Activated naive CD4-positive, alpha-beta T cell treated with anti-CD3 and anti-CD28 coated beads, Interleukin-2, amount 10 ng/mL, durations not matched to agents 7 days and 5 days (primary cell): ENCODE results near the gene PPIP5K1.
"Not testable (repeated sequence)": the region's sequence is repeated elsewhere in the genome, so short reads cannot be mapped to it uniquely, and the experiment has no call there.

Source experiments
- CTCF ChIA-PET: fragments of 350-600 bp; sonication (Branson Sonifier 250); formaldehyde crosslinking; loops from one replicate; lab custom pipeline; 2021; ENCODE audit warnings: antibody characterized with exemption; lab: Charles Lee
- DNase-seq: peaks from one replicate; pipeline ENCODE4 v3.0.0-alpha.2; 2020
- H3K27ac Mint-ChIP-seq: one replicate; pipeline ENCODE4 v1.8.0; 2021; ENCODE audit warnings: mild to moderate bottlenecking, moderate library complexity, mixed read lengths
- H3K27me3 Mint-ChIP-seq: one replicate; pipeline ENCODE4 v1.8.0; 2021; ENCODE audit warnings: mild to moderate bottlenecking, mixed read lengths
- H3K36me3 Mint-ChIP-seq: one replicate; pipeline ENCODE4 v1.8.0; 2021; ENCODE audit warnings: mixed read lengths
- H3K4me1 Mint-ChIP-seq: one replicate; pipeline ENCODE4 v1.8.0; 2021; ENCODE audit warnings: mixed read lengths
- H3K4me3 Mint-ChIP-seq: one replicate; pipeline ENCODE4 v1.8.0; 2021; ENCODE audit warnings: mild to moderate bottlenecking, moderate library complexity, mixed read lengths
- H3K9me3 Mint-ChIP-seq: one replicate; pipeline ENCODE4 v1.8.0; 2021; ENCODE audit warnings: mixed read lengths

Gene PPIP5K1

GRCh38 chr15:43563793-43564192 lies 26.2 kb downstream of the PPIP5K1 start:
- CTCF ChIA-PET, H3K4me3 Mint-ChIP-seq, H3K27ac Mint-ChIP-seq, H3K4me1 Mint-ChIP-seq, H3K9me3 Mint-ChIP-seq, DNase-seq, H3K27me3 Mint-ChIP-seq, H3K36me3 Mint-ChIP-seq: not testable (repeated sequence)

GRCh38 chr15:43562753-43563152 lies 27.3 kb downstream of the PPIP5K1 start:
- H3K4me1 Mint-ChIP-seq, H3K27ac Mint-ChIP-seq, H3K4me3 Mint-ChIP-seq, H3K36me3 Mint-ChIP-seq, DNase-seq, H3K9me3 Mint-ChIP-seq, CTCF ChIA-PET, H3K27me3 Mint-ChIP-seq: not testable (repeated sequence)

GRCh38 chr15:43552986-43553385 lies 37.0 kb downstream of the PPIP5K1 start:
- Mint-ChIP-seq H3K4me1 (no peaks in the 10 kb centered on the region), H3K4me3 (no peak overlapping the region), H3K27me3 (no peaks in the 10 kb centered on the region), H3K9me3 (no peaks in the 10 kb centered on the region), H3K36me3 (no peaks in the 10 kb centered on the region), H3K27ac (no peak overlapping the region)
- CTCF ChIA-PET: no interaction called here
- DNase-seq: no peak

- no peaks in the 10 kb centered on the region for H3K36me3 Mint-ChIP-seq
- no peak overlapping the region for H3K4me3 Mint-ChIP-seq
- no peaks in the 10 kb centered on the region for H3K27me3 Mint-ChIP-seq
- DNase-seq: no peak
- no peaks in the 10 kb centered on the region for H3K4me1 Mint-ChIP-seq
- no peaks in the 10 kb centered on the region for H3K9me3 Mint-ChIP-seq
- no peak overlapping the region for H3K27ac Mint-ChIP-seq
- CTCF ChIA-PET: no interaction called here
Observed at GRCh38 chr15:43552256-43552655, 37.8 kb downstream of the PPIP5K1 start.

GRCh38 chr15:43550527-43551363 lies 39.3 kb downstream of the PPIP5K1 start:
- CTCF ChIA-PET: no interaction called here
- DNase-seq: no peak
- no peaks in the 10 kb centered on the region for H3K4me1 Mint-ChIP-seq
- H3K36me3 Mint-ChIP-seq: no peaks in the 10 kb centered on the region
- no peaks in the 10 kb centered on the region for H3K27me3 Mint-ChIP-seq
- H3K9me3 Mint-ChIP-seq: no peaks in the 10 kb centered on the region
- no peak overlapping the region for H3K27ac Mint-ChIP-seq
- H3K4me3 Mint-ChIP-seq: no peak overlapping the region

GRCh38 chr15:43547539-43547938 lies 42.5 kb downstream of the PPIP5K1 start:
- DNase-seq: no peak
- CTCF ChIA-PET: no interaction called here
- Mint-ChIP-seq H3K4me3 (no peak overlapping the region), H3K9me3 (no peaks in the 10 kb centered on the region), H3K4me1 (no peaks in the 10 kb centered on the region), H3K27me3 (no peaks in the 10 kb centered on the region), H3K36me3 (no peaks in the 10 kb centered on the region), H3K27ac (no peak overlapping the region)

GRCh38 chr15:43545426-43545825 lies 44.6 kb downstream of the PPIP5K1 start:
- no peak for DNase-seq
- Mint-ChIP-seq H3K9me3 (no peaks in the 10 kb centered on the region), H3K27me3 (no peaks in the 10 kb centered on the region), H3K4me1 (peaks cover 5% of the 10 kb centered on the region), H3K27ac (no peak overlapping the region), H3K4me3 (no peak overlapping the region), H3K36me3 (no peaks in the 10 kb centered on the region)
- CTCF ChIA-PET: no interaction called here

- CTCF ChIA-PET: no interaction called here
- Mint-ChIP-seq H3K36me3 (no peaks in the 10 kb centered on the region), H3K27ac (no peak overlapping the region), H3K27me3 (no peaks in the 10 kb centered on the region), H3K4me1 (peaks cover 5% of the 10 kb centered on the region), H3K9me3 (no peaks in the 10 kb centered on the region), H3K4me3 (no peak overlapping the region)
- no peak for DNase-seq
Observed at GRCh38 chr15:43544266-43544665, 45.7 kb downstream of the PPIP5K1 start.

- H3K36me3 Mint-ChIP-seq: no peaks in the 10 kb centered on the region
- no peaks in the 10 kb centered on the region for H3K27me3 Mint-ChIP-seq
- CTCF ChIA-PET: no interaction called here
- no peak for DNase-seq
- no peaks in the 10 kb centered on the region for H3K9me3 Mint-ChIP-seq
- no peak overlapping the region for H3K4me3 Mint-ChIP-seq
- peaks cover 5% of the 10 kb centered on the region for H3K4me1 Mint-ChIP-seq
- H3K27ac Mint-ChIP-seq: no peak overlapping the region
Observed at GRCh38 chr15:43541785-43542184, 48.2 kb downstream of the PPIP5K1 start.

- H3K4me3 Mint-ChIP-seq: no peak overlapping the region
- peaks cover 5% of the 10 kb centered on the region for H3K4me1 Mint-ChIP-seq
- no peaks in the 10 kb centered on the region for H3K36me3 Mint-ChIP-seq
- H3K9me3 Mint-ChIP-seq: no peaks in the 10 kb centered on the region
- CTCF ChIA-PET: no interaction called here
- no peak overlapping the region for H3K27ac Mint-ChIP-seq
- H3K27me3 Mint-ChIP-seq: no peaks in the 10 kb centered on the region
- no peak for DNase-seq
Observed at GRCh38 chr15:43538091-43538490, 51.9 kb downstream of the PPIP5K1 start.

- CTCF ChIA-PET: interaction anchor here (0.6 kb wide), 1 partner anchor 970 kb away, joined by 3 read pairs; no protein-coding TSS in a partner anchor
- H3K9me3 Mint-ChIP-seq: no peaks in the 10 kb centered on the region
- H3K4me1 Mint-ChIP-seq: no peaks in the 10 kb centered on the region
- no peak overlapping the region for H3K4me3 Mint-ChIP-seq
- no peaks in the 10 kb centered on the region for H3K36me3 Mint-ChIP-seq
- H3K27ac Mint-ChIP-seq: no peak overlapping the region
- H3K27me3 Mint-ChIP-seq: no peaks in the 10 kb centered on the region
- DNase-seq: no peak
Observed at GRCh38 chr15:43534897-43535296, 55.1 kb downstream of the PPIP5K1 start.

GRCh38 chr15:43532826-43533225 lies 57.2 kb downstream of the PPIP5K1 start:
- DNase-seq, H3K27ac Mint-ChIP-seq, H3K4me1 Mint-ChIP-seq, H3K27me3 Mint-ChIP-seq, H3K36me3 Mint-ChIP-seq, H3K4me3 Mint-ChIP-seq, H3K9me3 Mint-ChIP-seq: not testable (repeated sequence)
- CTCF ChIA-PET: interaction anchor here (0.6 kb wide), 1 partner anchor 168 kb away, joined by 4 read pairs; no protein-coding TSS in a partner anchor

- no peak for DNase-seq
- Mint-ChIP-seq H3K27ac (no peak overlapping the region), H3K4me3 (no peak overlapping the region), H3K9me3 (no peaks in the 10 kb centered on the region), H3K36me3 (no peaks in the 10 kb centered on the region), H3K4me1 (peaks cover 3% of the 10 kb centered on the region), H3K27me3 (no peaks in the 10 kb centered on the region)
- CTCF ChIA-PET: no interaction called here
Observed at GRCh38 chr15:43531018-43531670, 58.9 kb downstream of the PPIP5K1 start.

GRCh38 chr15:43529587-43530345 lies 60.2 kb downstream of the PPIP5K1 start:
- CTCF ChIA-PET: no interaction called here
- H3K36me3 Mint-ChIP-seq: peaks cover 2% of the 10 kb centered on the region

More at GRCh38 chr15:43529587-43530345, 60.2 kb downstream of the PPIP5K1 start:
- H3K9me3 Mint-ChIP-seq: no peaks in the 10 kb centered on the region
- no peak overlapping the region for H3K27ac Mint-ChIP-seq
- H3K4me1 Mint-ChIP-seq: peaks cover 17% of the 10 kb centered on the region
- no peaks in the 10 kb centered on the region for H3K27me3 Mint-ChIP-seq
- no peak for DNase-seq
- no peak overlapping the region for H3K4me3 Mint-ChIP-seq
